Esophagus muscularis mucosa (tissue), 4 donors: ENCODE data around the gene CAPZB.

ENCODE experiments used
- EP300 ChIP-seq: sonication (generic); formaldehyde crosslinking; IDR thresholded peaks from one replicate; pipeline ENCODE4 v1.6.1; 2017; ENCODE audit warnings: antibody characterized with exemption
- POLR2A ChIP-seq: fragments of 450-650 bp; IDR thresholded peaks from one replicate; pipeline ENCODE4 v1.6.1; 2017; ENCODE audit warnings: antibody characterized with exemption, moderate library complexity, mild to moderate bottlenecking, low read depth
- POLR2AphosphoS5 ChIP-seq, 2 donors: sonication (generic); formaldehyde crosslinking; IDR thresholded peaks; one replicate each; pipeline ENCODE4 v1.6.1; 2017; ENCODE audit warnings: antibody characterized with exemption in 2 of 2
- TF ChIP-seq, protein P1 (sequence below), 3 experiments: fragments of 200-600 bp in 2 of 3; fragments of 450-650 bp in 1 of 3; sonication (generic) in 2 of 3; IDR thresholded peaks; one replicate each; pipeline ENCODE4 v1.5.1; 2017 to 2019; ENCODE audit warnings: antibody characterized with exemption in 3 of 3, mild to moderate bottlenecking in 2 of 3, moderate library complexity in 1 of 3

DNA sequence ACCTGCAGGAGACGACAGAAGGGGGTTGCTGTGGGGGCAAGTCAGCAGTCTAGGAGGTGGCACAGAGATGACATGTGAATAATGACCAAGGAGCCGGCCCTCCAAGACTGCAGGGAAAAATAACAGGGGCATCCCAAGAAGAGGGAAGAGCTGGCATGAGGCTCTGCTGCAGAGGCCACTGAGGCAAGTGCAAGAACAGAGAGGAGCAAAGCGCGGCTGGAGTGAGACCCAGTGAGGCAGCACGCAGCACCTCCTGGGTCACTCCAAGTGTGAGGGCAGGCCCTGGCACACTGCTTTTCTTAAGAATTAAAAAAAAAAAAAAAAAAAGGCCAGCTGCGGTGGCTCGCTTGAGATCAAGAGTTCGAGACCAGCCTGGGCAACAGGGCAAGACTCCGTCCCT, 93.1 kb downstream of the CAPZB start:
- TF ChIP-seq, protein P1, sequence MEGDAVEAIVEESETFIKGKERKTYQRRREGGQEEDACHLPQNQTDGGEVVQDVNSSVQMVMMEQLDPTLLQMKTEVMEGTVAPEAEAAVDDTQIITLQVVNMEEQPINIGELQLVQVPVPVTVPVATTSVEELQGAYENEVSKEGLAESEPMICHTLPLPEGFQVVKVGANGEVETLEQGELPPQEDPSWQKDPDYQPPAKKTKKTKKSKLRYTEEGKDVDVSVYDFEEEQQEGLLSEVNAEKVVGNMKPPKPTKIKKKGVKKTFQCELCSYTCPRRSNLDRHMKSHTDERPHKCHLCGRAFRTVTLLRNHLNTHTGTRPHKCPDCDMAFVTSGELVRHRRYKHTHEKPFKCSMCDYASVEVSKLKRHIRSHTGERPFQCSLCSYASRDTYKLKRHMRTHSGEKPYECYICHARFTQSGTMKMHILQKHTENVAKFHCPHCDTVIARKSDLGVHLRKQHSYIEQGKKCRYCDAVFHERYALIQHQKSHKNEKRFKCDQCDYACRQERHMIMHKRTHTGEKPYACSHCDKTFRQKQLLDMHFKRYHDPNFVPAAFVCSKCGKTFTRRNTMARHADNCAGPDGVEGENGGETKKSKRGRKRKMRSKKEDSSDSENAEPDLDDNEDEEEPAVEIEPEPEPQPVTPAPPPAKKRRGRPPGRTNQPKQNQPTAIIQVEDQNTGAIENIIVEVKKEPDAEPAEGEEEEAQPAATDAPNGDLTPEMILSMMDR (IDR thresholded peaks at IDR 0.05), result no peak
- no peak for TF ChIP-seq POLR2A
- TF ChIP-seq POLR2AphosphoS5 (IDR thresholded peaks at IDR 0.05), result no peak
- TF ChIP-seq EP300, result no peak
